ENCODE measurements around the gene EVPLL.
"Not testable (repeated sequence)": the region's sequence is repeated elsewhere in the genome, so short reads cannot be mapped to it uniquely, and the experiment has no call there.

DNA sequence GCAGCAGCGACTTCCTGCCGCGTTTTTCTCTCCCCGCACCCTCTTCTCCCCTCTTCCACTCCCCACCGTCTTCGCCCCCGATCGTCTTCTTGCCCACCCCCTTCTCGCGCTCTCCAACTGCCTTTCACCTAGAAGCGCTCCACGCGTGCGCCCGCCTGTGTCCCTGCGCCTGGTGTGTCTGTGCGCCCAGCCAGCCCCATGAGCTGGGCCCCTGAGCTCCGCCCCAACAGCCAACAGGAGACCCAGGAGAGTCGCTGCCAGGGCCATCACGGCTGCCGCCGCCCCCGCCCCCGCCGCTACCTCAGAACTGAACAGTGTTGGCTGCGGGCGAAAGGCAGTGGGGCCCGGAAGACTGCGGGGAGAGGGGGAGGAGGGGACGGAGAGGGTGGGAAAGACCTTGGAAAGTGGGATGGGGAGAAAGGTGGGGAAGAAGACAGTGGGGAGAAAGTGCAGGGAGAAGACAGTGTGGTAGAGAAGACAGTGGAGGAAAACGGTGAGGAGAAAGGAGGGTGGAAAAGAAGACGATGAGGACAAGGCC is 34.5 kb downstream of the EVPLL start:
- not testable (repeated sequence) for TF ChIP-seq POLR2A, TAF1, POLR2AphosphoS5 (IDR thresholded peaks at IDR 0.05; ENCODE audit: low read depth, low read length)

All from GM12891 (cell line).